ENCODE data around the gene DCLK2.

DCLK2 gene

DNA sequence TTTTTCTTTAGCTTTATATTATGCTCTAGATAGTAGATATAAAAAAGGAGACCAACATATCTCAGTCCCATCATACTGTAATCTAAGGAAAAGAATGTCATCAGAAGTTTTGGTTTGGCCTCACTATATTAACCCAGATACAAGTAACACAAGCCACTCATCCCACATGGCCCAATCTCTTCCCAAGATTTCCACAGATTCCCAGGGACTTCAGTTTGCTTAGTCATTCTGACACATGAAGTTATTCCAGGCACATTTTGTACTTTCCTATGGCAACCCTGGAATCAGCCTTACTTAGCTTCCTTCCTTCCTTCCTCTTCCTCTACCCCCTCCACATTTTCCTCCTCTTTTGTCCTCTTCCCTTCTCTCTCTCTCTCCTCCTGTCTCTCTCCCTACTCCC, 21.7 kb upstream of the DCLK2 start:
- Mint-ChIP-seq H3K27ac (no peak overlapping the region), H3K9me3 (peaks cover 10% of the 10 kb centered on the region), H3K27me3 (no peaks in the 10 kb centered on the region), H3K36me3 (no peaks in the 10 kb centered on the region), H3K4me3 (no peak overlapping the region), H3K4me1 (no peaks in the 10 kb centered on the region)
- ATAC-seq = no peak

DNA sequence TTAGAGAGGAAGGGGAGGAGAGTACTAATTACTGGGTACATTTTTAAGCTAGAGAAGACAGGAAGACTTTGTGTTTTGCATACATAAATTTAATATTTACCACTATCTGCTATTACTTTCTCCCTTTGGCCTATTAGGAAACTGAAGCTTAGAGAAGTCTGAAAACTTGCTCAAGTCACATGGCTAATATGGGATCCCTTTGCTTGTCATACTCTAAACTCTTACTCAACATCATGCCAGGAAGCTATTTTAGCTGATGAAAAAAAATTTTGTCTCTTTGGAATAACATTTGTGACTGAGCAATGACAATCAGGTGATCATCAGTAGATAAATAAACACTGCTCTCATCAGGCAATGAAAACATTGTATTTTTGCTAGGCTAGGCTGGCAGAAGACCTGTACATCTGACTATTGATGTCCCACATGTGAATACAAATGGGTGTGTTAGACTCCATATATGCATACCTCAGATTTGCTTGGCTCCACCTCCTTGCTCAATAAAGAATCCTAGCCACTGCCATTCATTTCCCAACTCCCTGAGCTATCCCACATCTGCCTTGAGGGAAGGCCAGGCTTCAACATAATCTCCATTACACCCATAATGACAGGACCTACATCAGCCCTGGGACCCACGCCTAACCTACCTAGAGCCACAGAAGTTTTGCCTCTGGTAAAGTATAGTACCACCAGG, 17.0 kb upstream of the DCLK2 start:
- Mint-ChIP-seq H3K36me3 (peaks cover 6% of the 10 kb centered on the region), H3K27ac (no peak overlapping the region), H3K4me3 (no peak overlapping the region), H3K27me3 (peaks cover 15% of the 10 kb centered on the region), H3K9me3 (peaks cover 9% of the 10 kb centered on the region), H3K4me1 (no peaks in the 10 kb centered on the region)
- no peak for ATAC-seq

DNA sequence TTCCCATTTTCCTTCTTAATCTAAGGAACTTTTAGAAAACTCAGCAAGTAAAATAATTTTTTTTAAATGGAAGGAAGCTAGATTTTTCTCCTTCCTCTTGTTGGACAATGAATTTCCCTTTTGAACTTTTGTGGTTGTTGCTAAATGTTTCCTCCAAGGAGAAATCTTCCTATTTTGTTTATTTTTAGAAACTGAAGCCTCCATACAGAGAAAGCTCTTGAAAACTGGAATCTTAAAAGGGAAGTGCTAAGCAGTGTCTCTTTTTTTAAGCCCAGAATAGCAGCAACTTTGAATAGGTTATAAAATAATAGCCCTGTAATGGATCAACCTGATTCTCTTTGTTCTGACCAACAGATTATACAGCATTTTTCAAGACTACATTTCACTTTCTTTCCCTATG, 15.1 kb upstream of the DCLK2 start:
- no peak for ATAC-seq
- Mint-ChIP-seq H3K36me3 (peaks cover 6% of the 10 kb centered on the region), H3K9me3 (peaks cover 9% of the 10 kb centered on the region), H3K4me1 (no peaks in the 10 kb centered on the region), H3K27me3 (peaks cover 29% of the 10 kb centered on the region), H3K4me3 (no peak overlapping the region), H3K27ac (no peak overlapping the region)

DNA sequence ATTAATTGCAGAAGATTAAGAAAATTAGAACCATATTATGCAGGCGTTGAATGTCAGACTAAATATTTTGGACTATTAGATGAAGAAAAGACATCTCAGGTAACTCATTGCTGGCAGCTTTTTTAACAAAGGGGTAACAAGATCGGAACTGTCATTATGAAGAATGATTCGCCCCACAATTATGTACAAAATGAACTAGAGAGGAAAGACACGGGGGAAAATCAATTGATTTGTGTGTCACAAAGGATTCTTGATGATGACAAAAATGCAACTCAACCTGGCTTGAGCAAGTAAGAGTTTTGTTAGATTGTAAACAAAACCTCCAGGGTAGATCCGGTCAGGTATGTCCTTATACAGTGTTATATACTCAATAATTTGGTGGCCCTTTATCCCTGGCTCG, 12.5 kb upstream of the DCLK2 start:
- Mint-ChIP-seq H3K9me3 (peaks cover 6% of the 10 kb centered on the region), H3K27ac (no peak overlapping the region), H3K27me3 (peaks cover 35% of the 10 kb centered on the region), H3K4me3 (no peak overlapping the region), H3K36me3 (peaks cover 6% of the 10 kb centered on the region), H3K4me1 (no peaks in the 10 kb centered on the region)
- ATAC-seq = no peak

DNA sequence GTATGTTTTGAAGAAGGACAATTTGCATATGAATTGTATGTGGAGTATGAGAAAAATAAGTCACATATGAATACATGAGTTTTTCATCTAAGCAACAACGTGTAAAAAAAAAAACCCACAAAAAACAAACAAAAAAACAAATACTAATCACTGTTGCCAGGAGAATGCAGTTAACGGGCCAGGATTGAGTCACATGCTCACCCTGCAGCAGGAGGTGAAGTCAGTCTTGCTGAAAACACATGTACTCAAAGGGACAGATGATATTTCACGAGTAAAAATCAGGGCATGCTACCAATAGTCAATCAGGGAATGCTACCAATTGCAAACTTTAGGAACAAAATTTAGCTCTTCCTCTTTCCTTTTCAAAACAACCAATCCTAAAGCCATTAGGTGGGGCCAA, 10.4 kb upstream of the DCLK2 start:
- Mint-ChIP-seq H3K9me3 (peaks cover 3% of the 10 kb centered on the region), H3K27ac (no peak overlapping the region), H3K4me3 (no peak overlapping the region), H3K4me1 (no peaks in the 10 kb centered on the region), H3K27me3 (peaks cover 35% of the 10 kb centered on the region), H3K36me3 (peaks cover 6% of the 10 kb centered on the region)
- no peak for ATAC-seq

DNA sequence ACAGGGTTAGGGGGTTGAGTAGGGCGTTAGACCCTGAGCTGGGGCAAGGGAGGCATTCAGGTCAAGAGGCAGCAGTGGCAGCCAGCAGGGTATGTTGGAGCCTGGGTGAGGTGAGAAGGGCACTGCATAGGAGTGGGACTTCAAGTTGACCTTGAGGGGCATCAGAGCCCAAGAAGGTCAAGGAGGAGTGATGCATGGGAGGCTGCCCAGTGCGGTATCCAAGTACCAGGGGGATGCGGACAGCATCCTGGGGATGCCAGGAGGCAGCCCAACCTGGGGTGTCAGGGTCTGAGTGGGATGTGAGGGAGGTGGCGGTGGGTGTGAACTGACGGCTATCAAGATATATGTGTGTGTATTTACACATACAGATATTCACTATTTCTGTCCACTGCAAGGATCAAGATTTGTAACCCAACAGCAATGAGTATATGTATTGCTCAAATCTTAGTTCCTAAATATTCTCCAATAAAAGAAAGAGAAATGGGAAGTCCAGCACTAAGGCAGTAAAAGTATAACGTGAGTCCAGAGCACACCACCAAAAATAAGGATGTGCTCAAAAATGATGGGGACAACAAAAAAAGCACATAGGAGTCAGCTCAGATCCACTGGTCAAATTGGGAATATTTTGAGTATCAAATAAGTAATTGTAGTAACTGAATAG, 9.8 kb upstream of the DCLK2 start:
- Mint-ChIP-seq H3K4me3 (no peak overlapping the region), H3K9me3 (peaks cover 3% of the 10 kb centered on the region), H3K36me3 (peaks cover 6% of the 10 kb centered on the region), H3K27ac (no peak overlapping the region), H3K4me1 (no peaks in the 10 kb centered on the region), H3K27me3 (peaks cover 35% of the 10 kb centered on the region)
- no peak for ATAC-seq

DNA sequence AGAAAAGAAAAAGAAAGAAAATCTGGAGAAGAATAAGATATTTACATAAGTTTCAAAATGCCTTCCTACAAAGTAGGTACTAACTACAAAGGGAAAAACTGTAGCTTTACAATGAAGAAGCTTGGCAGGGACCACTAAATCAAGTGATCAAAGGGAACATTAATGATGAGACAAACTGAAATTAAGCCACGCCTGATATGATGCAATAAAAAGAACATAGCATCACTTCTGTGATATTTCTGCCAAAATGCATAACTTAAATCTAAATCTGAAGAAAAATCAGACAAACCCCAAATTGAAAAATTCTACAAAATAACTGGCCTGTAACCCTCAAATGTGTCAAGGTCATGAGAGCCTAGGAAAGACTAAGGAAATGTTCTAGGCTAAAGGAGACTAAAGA, 8.9 kb upstream of the DCLK2 start:
- ATAC-seq = no peak
- Mint-ChIP-seq H3K27ac (no peak overlapping the region), H3K9me3 (peaks cover 3% of the 10 kb centered on the region), H3K4me3 (no peak overlapping the region), H3K27me3 (peaks cover 35% of the 10 kb centered on the region), H3K4me1 (no peaks in the 10 kb centered on the region), H3K36me3 (peaks cover 6% of the 10 kb centered on the region)

DNA sequence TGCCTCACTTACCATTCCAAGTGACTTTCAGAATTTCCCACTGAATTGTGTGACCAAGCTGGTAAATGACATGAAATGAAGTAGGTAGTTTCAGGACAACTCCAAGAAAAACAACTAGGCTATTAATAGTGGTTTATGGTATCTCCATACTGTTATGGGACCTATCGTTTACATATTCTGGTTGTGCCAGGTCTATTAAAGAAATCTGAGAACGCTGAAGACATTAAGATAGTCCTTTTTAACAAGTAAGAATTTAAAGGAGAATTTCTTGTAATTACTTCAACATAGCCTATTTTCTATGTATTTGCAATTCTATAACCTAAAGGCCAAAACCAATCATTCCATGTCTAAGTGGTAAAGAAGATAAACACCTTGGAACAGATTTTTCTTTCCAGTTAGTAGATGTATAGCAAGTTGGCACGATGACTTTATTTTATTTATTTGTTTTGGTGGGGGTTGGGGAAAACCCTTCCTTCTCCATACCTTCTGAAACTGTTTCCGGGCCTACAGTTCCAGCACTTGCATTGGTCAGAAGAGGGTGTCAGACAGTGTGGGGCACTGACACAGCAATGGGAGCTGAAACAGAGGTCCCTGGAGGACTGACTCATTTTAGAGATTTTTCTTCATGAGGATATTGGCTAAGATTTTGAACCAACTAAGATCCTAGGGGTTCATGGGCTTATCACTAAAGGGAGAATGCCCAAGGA, 7.6 kb upstream of the DCLK2 start:
- Mint-ChIP-seq H3K4me1 (no peaks in the 10 kb centered on the region), H3K9me3 (no peaks in the 10 kb centered on the region), H3K4me3 (no peak overlapping the region), H3K27me3 (peaks cover 33% of the 10 kb centered on the region), H3K27ac (no peak overlapping the region), H3K36me3 (no peaks in the 10 kb centered on the region)
- ATAC-seq = no peak

DNA sequence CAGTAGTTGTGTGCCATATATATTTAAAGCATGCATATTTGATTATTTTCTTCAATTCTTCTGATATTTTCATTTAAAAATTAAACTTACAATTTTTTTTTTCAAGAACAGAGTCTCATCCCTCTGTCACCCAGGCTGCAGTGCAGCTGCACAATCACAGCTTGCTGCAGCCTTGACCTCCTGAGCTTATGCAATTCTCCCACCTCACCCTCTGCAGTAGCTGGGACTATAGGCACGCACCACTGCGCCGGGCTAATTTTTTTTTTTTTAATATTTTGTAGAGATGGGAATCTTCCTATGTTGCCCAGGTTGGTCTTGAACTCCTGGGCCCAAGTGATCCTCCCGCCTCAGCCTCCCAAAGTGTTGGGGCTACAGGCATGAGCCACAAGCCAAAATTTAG, 5.8 kb upstream of the DCLK2 start:
- H3K4me3 Mint-ChIP-seq = no peak overlapping the region
- no peaks in the 10 kb centered on the region for H3K9me3 Mint-ChIP-seq
- H3K27me3 Mint-ChIP-seq = peaks cover 36% of the 10 kb centered on the region
- no peak overlapping the region for H3K27ac Mint-ChIP-seq
- ATAC-seq = no peak
- no peaks in the 10 kb centered on the region for H3K4me1 Mint-ChIP-seq
- no peaks in the 10 kb centered on the region for H3K36me3 Mint-ChIP-seq

DNA sequence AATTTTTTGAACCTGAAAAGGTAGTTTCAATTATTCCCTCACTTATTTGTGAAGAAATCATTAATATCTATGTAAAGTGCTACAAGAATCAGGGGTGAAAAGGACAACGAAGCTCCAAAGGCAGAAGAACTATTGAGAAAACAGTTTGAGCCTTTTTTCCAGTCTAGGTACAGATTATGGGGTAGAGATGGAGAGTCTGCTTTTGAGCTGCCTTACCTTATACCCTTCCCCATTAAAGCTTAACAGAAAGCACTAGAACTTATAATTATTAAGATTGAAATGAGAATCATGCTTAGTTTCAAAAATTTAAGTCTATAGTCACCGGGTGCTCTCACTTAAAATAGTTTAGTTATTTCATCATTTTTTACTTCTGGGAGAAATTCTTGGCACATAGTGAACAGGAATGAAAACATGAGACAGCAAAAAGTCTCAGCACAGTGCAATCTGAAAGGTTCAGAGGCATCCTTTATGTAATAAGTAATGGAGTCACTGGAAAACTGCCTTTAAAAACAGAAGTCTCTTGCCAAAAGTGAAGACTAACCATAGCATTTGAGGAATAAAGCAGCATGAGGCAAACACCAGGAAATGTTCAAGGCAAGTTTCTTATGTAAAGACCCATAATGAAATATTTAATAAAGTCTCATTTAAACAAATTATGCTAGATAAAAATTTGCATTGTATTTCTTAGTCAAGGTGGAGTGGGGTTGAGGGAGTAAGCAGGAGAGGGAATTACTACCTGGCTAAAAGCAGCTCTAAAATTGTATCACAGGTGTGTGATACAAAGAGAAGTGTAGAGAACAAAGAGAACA, 5.1 kb upstream of the DCLK2 start:
- no peaks in the 10 kb centered on the region for H3K36me3 Mint-ChIP-seq
- no peak overlapping the region for H3K27ac Mint-ChIP-seq
- H3K4me3 Mint-ChIP-seq = no peak overlapping the region
- no peaks in the 10 kb centered on the region for H3K9me3 Mint-ChIP-seq
- ATAC-seq = no peak
- H3K4me1 Mint-ChIP-seq = no peaks in the 10 kb centered on the region
- H3K27me3 Mint-ChIP-seq = peaks cover 30% of the 10 kb centered on the region

DNA sequence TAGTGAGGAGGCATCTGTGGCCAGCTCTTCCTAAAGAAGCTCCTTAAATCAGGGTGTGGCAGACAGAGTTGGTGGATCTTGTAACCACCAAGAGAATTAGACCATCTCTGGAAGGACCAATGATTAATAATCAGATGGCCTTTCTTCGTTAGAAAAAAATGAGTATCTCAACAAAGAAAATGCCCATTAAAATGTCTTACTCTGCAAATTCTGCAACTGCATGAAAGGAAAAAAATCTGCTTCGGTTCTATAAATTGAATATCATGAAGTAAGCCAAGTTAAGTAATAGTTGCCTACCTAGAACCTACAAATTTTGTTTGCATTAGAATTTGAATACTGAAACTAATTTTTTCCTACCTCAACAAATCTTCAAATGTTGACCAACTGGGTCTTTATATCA, 4.2 kb upstream of the DCLK2 start:
- ATAC-seq = no peak
- Mint-ChIP-seq H3K36me3 (no peaks in the 10 kb centered on the region), H3K27me3 (peaks cover 24% of the 10 kb centered on the region), H3K27ac (no peak overlapping the region), H3K4me1 (peaks cover 1% of the 10 kb centered on the region), H3K4me3 (no peak overlapping the region), H3K9me3 (no peaks in the 10 kb centered on the region)

DNA sequence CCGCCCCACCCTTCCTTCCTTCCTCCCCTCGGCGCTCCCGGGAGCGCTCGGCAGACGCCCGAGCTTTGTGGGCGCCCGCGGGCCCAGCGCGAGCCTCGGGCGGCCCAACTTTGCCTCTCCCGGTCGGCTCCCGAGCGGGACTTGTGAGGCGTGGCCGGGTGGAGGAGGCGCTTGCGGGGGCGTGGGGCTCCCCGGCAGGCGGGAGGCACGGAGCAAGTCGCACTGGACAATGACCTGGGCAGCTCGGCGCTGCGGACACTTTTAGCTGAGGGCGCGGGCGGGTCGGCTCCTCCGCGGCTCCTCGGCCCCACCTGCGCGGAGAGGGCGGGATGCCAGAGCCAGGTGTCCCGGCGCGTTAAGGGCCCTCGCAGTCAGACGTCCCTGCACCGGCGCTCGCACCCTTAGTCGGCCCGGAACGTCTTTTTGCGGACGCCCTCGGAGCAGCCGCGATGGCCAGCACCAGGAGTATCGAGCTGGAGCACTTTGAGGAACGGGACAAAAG, 385 bp downstream of the DCLK2 start:
- no peaks in the 10 kb centered on the region for H3K36me3 Mint-ChIP-seq
- peak overlapping the region; percentile 78 for H3K4me3 Mint-ChIP-seq
- H3K9me3 Mint-ChIP-seq = no peaks in the 10 kb centered on the region
- H3K27me3 Mint-ChIP-seq = peaks cover 33% of the 10 kb centered on the region
- peak; percentile 21 for ATAC-seq
- no peak overlapping the region for H3K27ac Mint-ChIP-seq
- peaks cover 19% of the 10 kb centered on the region for H3K4me1 Mint-ChIP-seq

DNA sequence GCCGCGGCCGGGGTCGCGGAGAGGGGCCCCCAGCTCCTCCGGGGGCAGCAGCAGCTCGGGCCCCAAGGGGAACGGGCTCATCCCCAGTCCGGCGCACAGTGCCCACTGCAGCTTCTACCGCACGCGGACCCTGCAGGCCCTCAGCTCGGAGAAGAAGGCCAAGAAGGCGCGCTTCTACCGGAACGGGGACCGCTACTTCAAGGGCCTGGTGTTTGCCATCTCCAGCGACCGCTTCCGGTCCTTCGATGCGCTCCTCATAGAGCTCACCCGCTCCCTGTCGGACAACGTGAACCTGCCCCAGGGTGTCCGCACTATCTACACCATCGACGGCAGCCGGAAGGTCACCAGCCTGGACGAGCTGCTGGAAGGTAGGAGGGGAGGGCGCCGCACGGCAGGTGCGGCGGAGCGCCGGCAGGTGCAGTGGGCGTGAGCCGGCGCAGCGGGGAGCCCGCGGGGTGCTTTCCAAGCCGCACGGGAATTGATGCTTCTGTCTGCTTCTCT, 886 bp downstream of the DCLK2 start:
- Mint-ChIP-seq H3K27me3 (peaks cover 33% of the 10 kb centered on the region), H3K4me1 (peaks cover 19% of the 10 kb centered on the region), H3K4me3 (peak overlapping the region; percentile 78), H3K36me3 (no peaks in the 10 kb centered on the region), H3K27ac (peak overlapping the region; percentile 24), H3K9me3 (no peaks in the 10 kb centered on the region)
- ATAC-seq = peak; percentile 67

DNA sequence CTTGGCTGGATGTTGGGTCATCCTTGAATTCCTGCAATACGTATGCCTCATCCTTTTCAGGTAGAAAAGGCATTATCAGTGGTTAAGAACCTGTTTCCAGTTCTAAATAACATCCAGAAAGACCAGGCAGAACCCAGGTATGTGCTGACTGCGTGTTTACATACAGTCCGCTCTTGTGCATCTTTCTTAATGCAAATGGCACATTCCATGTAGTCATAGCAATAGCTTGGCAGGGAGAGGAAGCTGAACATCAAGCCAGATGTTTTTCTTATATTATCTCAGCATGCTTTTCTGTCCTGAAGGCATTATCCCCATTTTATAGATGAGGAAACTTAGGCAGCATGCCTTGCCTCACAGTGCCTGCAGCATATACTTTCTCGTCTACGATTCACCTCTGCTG, 2.1 kb downstream of the DCLK2 start:
- Mint-ChIP-seq H3K36me3 (no peaks in the 10 kb centered on the region), H3K9me3 (no peaks in the 10 kb centered on the region), H3K4me3 (no peak overlapping the region), H3K27me3 (peaks cover 35% of the 10 kb centered on the region), H3K4me1 (peaks cover 19% of the 10 kb centered on the region), H3K27ac (no peak overlapping the region)
- ATAC-seq = no peak

DNA sequence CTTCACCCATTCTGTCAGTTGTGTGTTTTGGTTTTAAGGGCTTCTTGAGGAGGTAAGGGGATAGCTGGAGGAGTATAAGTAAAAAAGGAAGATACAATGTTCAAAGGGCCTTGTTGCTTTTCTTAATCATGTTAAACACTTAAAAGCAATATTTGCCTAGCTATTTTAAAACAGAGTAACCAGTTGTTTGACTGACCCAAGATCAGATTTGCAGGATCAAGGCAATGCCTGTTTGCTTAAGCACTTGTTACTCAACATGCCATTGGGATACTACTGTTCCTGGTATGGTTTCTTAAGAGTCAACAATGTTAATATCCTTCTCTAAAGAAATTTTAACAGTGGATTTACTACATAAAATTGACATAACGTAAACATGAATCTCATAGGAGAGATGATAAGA, 2.6 kb downstream of the DCLK2 start:
- no peak for ATAC-seq
- H3K27ac Mint-ChIP-seq = no peak overlapping the region
- H3K27me3 Mint-ChIP-seq = peaks cover 30% of the 10 kb centered on the region
- no peaks in the 10 kb centered on the region for H3K36me3 Mint-ChIP-seq
- no peaks in the 10 kb centered on the region for H3K9me3 Mint-ChIP-seq
- peaks cover 19% of the 10 kb centered on the region for H3K4me1 Mint-ChIP-seq
- no peak overlapping the region for H3K4me3 Mint-ChIP-seq

Data from stimulated activated memory B cell treated with anti-CD40 and anti-IgM and Interleukin-4, amounts not matched to agents 10 μg/mL and 1 μg/mL and 100 μg/mL, for 72 hours (primary cell).